Ishikawa (cell line): ENCODE data around the gene MC4R.

Experiments used
- CEBPB ChIP-seq: IDR thresholded peaks from 2 replicates; pipeline ENCODE4 v1.6.1; 2012
- CREB1 ChIP-seq: IDR thresholded peaks from 2 replicates; pipeline ENCODE4 v1.6.1; 2012; ENCODE audit warnings: low read depth
- EGR1 ChIP-seq: IDR thresholded peaks from 2 replicates; pipeline ENCODE4 v1.6.1; 2012
- EP300 ChIP-seq: IDR thresholded peaks from 2 replicates; pipeline ENCODE4 v1.6.1; 2012; ENCODE audit warnings: borderline replicate concordance
- FOXM1 ChIP-seq: IDR thresholded peaks from 2 replicates; pipeline ENCODE4 v1.6.1; 2012; ENCODE audit warnings: low read depth, borderline replicate concordance
- NFIC ChIP-seq: IDR thresholded peaks from 2 replicates; pipeline ENCODE4 v1.6.1; 2012
- RAD21 ChIP-seq: IDR thresholded peaks from 2 replicates; pipeline ENCODE4 v1.6.1; 2012; ENCODE audit warnings: low read depth
- REST ChIP-seq: IDR thresholded peaks from 2 replicates; pipeline ENCODE4 v1.6.1; 2012; ENCODE audit warnings: low read depth, mild to moderate bottlenecking
- TAF1 ChIP-seq: IDR thresholded peaks from 2 replicates; pipeline ENCODE4 v1.6.1; 2012; ENCODE audit warnings: low read depth, mild to moderate bottlenecking
- TCF12 ChIP-seq: IDR thresholded peaks from 2 replicates; pipeline ENCODE4 v1.6.1; 2012; ENCODE audit warnings: low read depth
- TEAD4 ChIP-seq: IDR thresholded peaks from 2 replicates; pipeline ENCODE4 v1.6.1; 2012
- USF1 ChIP-seq: IDR thresholded peaks from 2 replicates; pipeline ENCODE4 v1.6.1; 2012
- YY1 ChIP-seq: IDR thresholded peaks from 2 replicates; pipeline ENCODE4 v1.6.1; 2012; ENCODE audit warnings: low read depth
- ZBTB7A ChIP-seq: IDR thresholded peaks from 2 replicates; pipeline ENCODE4 v1.6.1; 2012; ENCODE audit warnings: low read depth
- TF ChIP-seq, protein P1 (sequence below): IDR thresholded peaks from 2 replicates; pipeline ENCODE4 v1.6.1; 2012

The MC4R gene

GRCh38 chr18:60372596-60372995 is at the start of gene MC4R:
MC4R (minus strand) TSS chr18:60372775; CDS start chr18:60372349, 426 bp downstream.
- TF ChIP-seq NFIC = no peak

GRCh38 chr18:60421356-60422118 is 49.0 kb upstream of the MC4R start:
- TF ChIP-seq NFIC (no peak), EGR1 (no peak), ZBTB7A (no peak), REST (no peak), CEBPB (no peak), YY1 (no peak), TCF12 (no peak), CREB1 (no peak), TAF1 (no peak), USF1 (no peak)
- TF ChIP-seq, protein P1, sequence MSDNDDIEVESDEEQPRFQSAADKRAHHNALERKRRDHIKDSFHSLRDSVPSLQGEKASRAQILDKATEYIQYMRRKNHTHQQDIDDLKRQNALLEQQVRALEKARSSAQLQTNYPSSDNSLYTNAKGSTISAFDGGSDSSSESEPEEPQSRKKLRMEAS = no peak

DNA sequence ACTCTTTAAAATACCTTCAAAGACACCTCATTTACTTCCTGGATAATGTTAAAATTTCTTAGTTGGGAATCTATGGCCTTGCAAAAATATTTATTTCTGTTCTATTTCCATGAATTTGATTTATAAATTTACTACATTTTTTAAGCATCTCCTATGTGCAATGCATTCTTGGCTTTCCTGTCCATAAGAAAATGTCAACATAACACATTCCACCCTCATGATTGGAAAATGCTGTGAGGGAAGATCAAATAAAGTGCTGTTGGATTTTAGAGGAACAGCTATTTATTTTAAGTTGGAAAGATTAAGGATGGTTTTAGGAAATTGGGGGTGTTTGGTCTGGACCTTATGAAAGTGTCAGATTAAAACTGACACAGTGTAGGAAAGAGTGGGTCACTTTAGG is 45.4 kb upstream of the MC4R start:
- no peak for TF ChIP-seq EP300
- no peak for TF ChIP-seq TEAD4
- no peak for TF ChIP-seq RAD21
- TF ChIP-seq EGR1 = no peak
- TF ChIP-seq, protein P1 = no peak
- TF ChIP-seq YY1 = no peak
- no peak for TF ChIP-seq CREB1
- no peak for TF ChIP-seq FOXM1
- no peak for TF ChIP-seq CEBPB
- TF ChIP-seq ZBTB7A = no peak
- TF ChIP-seq NFIC = no peak
- TF ChIP-seq REST = no peak
- no peak for TF ChIP-seq TCF12

DNA sequence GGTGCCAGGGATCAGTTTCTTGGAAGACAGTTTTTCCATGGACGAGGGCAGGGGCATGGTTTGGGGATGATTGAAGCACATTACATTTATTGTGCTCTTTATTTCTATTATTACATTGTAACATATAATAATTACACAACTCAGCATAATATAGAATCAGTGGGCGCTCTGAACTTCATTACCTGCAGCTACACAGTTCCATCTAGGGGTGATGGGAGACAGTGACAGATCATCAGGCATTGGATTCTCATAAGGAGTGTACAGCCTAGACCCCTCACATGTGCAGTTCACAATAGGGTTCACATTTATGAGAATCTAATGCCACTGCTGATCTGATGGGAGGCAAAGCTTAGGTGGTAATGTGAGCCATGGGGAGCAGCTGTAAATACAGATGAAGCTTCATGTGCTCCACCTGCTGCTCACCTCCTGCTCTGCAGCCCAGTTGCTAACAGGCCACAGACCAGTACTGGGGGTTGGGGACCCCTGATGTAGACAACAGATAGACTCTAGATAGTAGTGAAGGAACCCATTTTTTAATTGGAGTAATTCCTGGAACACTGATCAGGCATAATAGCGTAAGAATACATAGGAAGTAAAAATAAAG is 41.5 kb upstream of the MC4R start:
- TF ChIP-seq RAD21 (peak; percentile 41), EGR1 (no peak)

DNA sequence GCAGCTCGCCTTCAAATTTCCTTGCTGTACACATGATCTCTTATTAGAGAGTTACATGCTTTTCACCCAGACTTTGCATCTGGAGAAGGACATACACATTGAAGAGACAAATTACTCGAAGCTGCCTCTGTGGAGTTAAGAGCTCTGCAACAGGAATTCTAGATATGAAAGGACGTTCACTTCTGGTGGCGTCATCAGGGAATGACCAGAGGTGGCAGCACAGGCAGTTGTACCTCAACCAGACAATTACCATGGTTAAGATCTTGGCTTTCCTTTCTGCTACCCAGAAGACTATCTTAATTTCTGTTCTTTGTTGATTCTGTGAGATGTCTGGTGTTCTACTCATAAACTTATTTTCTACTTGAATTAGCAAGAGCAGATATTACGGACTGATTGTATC is 39.1 kb upstream of the MC4R start:
- TF ChIP-seq TCF12 (no peak), TAF1 (no peak), RAD21 (no peak), ZBTB7A (no peak), EP300 (no peak)

DNA sequence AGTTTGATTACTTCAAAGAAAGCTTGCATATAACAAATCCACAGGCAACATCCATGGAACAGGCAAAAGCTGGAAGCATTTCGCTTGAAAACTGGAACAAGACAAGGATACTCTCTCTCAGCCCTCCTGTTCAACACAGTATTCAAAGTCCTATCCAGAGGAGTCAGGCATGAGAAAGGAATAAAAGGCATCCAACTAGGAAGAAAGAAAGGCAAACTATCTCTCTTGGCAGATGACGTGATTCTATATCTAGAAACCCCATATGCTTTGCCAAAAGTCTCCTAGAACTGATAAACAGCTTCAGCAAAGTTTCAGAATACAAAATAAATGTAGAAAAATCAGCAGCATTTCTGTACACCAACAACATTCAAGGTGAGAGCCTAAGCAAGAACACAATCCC is 34.1 kb upstream of the MC4R start:
- TF ChIP-seq CEBPB (no peak), ZBTB7A (no peak), NFIC (no peak), TAF1 (no peak), RAD21 (no peak), TCF12 (no peak), CREB1 (no peak), EP300 (no peak), YY1 (no peak), FOXM1 (no peak), TEAD4 (no peak), REST (no peak), USF1 (no peak), EGR1 (no peak)
- TF ChIP-seq, protein P1 = no peak
